VCaP (cell line): ENCODE data around the gene WIPI1.

Source experiments
- H3K27ac ChIP-seq: fragments of 450-650 bp; 2 replicates; pipeline ENCODE4 v1.5.1; 2017
- TF ChIP-seq, protein P1 (sequence below): fragments of 450-650 bp; conservative IDR thresholded peaks from 2 replicates; pipeline ENCODE4 v1.5.1; 2017; ENCODE audit warnings: mild to moderate bottlenecking, moderate library complexity

The WIPI1 gene

DNA sequence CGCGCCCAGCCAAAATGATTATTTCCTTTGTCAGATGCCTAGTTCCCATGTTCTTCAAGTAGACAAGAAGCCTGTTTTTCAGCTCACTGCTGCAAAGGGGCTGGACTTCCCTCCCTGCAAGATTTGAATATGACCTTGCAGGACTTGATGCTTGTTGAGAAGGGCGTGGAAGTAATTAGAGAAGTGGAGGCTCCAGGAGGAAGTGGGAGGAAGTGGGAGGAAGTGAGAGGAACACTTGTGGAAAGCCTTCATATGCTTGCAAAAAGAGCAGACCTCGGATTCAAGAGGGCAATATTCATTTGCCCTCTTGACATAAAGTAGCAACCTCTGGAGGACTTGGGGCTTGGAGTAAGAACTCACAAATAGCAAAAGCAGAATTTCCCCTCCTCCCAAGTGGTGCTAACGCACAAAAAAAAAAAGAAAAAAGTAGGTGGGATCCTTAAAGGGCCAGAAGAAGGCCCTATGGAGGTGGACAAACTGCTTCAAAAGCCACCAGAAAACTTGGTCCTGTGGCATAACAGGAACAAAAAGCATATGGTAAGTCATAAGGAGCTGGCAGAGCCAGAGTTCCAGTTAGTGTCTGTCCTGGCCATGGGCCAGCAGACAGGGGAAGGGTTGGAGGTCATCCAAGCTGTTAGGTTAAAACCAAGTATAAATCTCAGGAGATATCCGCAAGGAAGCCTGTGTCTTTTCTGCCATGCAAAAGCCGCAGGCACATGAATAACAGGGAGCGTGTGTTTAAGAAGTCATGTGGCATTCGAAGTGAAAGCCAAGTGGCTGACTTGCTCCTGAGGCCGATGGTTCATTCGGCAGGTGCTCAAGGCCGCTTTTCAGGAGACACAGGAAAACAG lies 34.3 kb upstream of the WIPI1 start:
- TF ChIP-seq, protein P1, sequence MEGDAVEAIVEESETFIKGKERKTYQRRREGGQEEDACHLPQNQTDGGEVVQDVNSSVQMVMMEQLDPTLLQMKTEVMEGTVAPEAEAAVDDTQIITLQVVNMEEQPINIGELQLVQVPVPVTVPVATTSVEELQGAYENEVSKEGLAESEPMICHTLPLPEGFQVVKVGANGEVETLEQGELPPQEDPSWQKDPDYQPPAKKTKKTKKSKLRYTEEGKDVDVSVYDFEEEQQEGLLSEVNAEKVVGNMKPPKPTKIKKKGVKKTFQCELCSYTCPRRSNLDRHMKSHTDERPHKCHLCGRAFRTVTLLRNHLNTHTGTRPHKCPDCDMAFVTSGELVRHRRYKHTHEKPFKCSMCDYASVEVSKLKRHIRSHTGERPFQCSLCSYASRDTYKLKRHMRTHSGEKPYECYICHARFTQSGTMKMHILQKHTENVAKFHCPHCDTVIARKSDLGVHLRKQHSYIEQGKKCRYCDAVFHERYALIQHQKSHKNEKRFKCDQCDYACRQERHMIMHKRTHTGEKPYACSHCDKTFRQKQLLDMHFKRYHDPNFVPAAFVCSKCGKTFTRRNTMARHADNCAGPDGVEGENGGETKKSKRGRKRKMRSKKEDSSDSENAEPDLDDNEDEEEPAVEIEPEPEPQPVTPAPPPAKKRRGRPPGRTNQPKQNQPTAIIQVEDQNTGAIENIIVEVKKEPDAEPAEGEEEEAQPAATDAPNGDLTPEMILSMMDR: no peak
- peak overlapping the region; percentile 62 for H3K27ac ChIP-seq

DNA sequence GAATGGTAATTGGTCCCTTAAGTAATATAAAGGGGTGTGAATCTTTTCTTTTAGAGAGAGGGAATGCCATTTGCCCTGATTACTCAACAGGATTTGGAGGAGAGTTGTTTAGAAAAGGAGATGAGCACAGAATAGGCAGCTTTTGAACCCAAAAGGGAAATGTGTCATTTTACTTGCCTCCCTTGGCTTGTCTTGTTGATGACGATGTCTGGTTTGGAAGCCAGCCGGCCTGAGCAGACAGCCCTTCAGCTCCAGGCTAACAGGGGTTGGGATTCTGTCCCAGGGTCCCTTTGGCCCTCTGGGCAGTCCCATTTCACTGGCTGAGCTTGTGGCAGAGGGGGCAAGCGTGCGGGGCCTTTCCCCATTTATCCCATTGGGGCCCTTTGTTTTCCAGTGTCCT lies 32.6 kb upstream of the WIPI1 start:
- TF ChIP-seq, protein P1: no peak
- H3K27ac ChIP-seq: no peak overlapping the region

DNA sequence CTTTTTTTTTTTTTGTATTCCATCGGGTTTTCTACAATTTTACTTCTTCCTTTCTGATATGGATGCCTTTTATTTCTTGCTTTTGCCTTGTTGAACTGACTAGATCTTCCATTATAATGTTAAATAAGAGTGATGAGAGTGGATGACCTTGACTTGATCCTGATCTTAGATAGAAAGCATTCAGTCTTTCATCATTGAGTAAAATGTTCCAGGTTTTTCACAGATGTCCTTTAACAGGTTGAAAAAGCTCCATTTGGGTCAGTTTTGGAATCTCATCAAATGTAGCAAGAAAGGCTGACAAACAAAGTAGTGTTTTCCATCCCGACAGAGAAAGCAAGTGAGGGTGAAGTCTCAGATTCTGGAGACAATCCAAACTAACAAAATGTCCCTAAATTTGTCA lies 27.2 kb upstream of the WIPI1 start:
- no peak overlapping the region for H3K27ac ChIP-seq
- TF ChIP-seq, protein P1: no peak

DNA sequence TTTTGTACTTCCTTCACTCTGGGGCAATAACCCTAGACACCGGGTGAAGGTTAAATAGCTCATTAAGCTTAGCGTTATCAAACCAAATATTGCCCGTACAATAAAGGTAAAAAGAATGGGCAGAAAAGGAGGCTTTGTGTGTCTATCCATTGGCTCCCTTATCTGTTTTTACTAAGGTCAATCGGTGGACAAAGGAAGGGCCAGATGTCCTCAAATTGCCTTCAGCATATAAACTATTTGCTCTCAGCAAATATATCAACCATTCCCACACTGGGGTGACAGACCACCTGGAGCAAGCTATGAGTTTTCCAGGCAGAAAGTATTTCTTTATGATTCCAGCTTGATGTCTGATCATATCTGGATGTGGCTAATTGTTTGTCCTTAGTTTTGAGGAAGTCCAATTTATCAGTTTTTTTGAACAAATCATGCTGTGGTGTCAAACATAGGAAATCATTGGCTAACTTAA lies 25.3 kb upstream of the WIPI1 start:
- TF ChIP-seq, protein P1: no peak
- no peak overlapping the region for H3K27ac ChIP-seq

DNA sequence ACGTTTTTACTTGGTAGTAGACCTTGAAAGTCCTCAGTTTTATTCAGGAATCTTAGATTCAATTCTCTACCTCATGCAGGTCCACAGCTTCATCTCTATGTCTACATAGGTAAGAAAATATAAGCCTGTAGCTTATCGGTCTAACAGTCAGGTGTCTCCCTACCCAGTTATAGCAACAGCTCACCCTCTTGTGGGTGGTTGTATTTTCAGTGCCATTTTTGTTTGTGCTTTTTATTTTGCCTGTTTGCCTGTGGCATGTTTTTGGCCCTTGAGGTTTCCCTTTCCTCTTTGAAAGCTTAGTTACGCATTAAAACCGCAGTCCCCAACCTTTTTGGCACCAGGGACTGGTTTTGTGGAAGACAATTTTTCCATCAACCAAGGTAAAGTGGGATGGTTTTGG lies 23.6 kb upstream of the WIPI1 start:
- no peak overlapping the region for H3K27ac ChIP-seq

DNA sequence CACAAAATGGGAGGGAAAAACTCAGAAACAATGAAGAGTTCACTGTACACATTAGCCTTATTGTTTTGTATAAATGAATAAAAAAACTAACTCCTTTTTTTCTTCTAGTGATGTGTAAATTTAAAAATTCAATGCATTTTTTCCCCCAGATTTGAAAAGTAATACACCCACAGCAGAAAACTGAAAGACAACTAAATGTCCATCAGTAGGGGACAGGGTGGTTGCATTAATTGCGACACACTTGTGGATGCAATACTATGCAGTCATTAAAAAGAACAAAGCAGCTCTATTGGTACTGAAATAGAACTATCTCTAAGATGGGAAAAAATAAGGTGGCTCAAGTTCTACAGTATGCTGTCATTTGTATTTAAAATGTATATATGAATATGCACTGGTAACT lies 13.7 kb upstream of the WIPI1 start:
- no peak overlapping the region for H3K27ac ChIP-seq
- TF ChIP-seq, protein P1: no peak

More for the DNA sequence above, 23.6 kb upstream of the WIPI1 start:
- TF ChIP-seq, protein P1: no peak

DNA sequence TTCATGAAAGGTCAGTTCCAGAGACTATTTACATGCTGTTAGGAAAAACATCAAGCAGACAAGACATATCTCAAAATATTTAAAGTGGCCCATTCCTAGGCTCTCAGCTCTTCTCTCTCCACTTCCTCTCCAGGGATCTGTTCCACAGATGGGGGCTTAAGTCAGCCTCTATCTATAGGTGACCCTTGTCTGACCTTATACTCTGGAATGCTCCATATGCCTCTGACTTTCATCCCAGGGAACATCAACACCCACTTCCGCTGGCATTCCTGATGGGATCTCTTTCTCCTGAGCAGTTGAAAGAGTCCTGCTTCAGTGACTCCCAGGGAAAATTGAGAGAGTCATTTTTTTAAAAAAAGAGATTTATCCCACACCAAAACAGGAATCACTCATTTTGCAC lies 11.5 kb upstream of the WIPI1 start:
- TF ChIP-seq, protein P1: no peak
- H3K27ac ChIP-seq: no peak overlapping the region
